HG02610 (cell line): ENCODE data around the gene NOL6.

Experiments
- ATAC-seq: cut with Tn5 transposase; IDR thresholded peaks from one replicate; pipeline ENCODE4 v1.9.1; 2021; ENCODE audit warnings: mild to moderate bottlenecking, moderate library complexity; ENCODE audit not compliant: unreplicated experiment

NOL6 gene

GRCh38 chr9:33453286-33453860 lies 20.4 kb downstream of the NOL6 start:
- no peak for ATAC-seq

- ATAC-seq, result no peak
Observed at GRCh38 chr9:33452828-33453271, 20.9 kb downstream of the NOL6 start.

DNA sequence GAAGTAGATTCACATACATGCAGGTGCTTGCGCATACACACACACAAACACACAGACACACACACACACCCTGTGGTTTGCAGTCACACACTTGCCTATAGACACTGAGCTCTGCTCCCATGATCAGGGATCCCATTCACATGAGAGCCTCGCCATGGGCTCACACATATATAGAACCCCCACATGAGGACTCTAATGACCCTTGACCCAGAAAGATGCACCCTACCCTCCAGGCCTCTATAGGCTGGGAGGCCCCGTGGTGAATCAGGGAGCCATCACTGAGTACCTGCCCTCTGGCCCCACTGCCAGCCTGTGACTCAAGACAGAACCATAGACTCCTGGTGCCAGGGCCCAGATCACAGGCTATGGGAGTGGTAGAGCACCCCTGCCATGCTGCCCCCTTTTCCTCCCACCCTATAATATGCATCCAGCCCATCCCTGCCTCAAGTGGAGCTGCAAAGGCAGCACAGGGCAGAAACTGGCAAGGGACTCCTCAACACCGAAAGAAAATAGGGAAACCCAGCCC lies 23.0 kb downstream of the NOL6 start:
- no peak for ATAC-seq

GRCh38 chr9:33449715-33450114 lies 24.0 kb downstream of the NOL6 start:
- no peak for ATAC-seq

- no peak for ATAC-seq
Observed at GRCh38 chr9:33447799-33448553, 25.7 kb downstream of the NOL6 start.

- no peak for ATAC-seq
Observed at GRCh38 chr9:33446946-33447798, 26.6 kb downstream of the NOL6 start, which contains the start of gene AQP3. AQP3 (minus strand) TSS chr9:33447593; CDS start chr9:33447530, 63 bp downstream.

- peak; percentile 92 for ATAC-seq
Observed at GRCh38 chr9:33446240-33446945, 27.3 kb downstream of the NOL6 start.

DNA sequence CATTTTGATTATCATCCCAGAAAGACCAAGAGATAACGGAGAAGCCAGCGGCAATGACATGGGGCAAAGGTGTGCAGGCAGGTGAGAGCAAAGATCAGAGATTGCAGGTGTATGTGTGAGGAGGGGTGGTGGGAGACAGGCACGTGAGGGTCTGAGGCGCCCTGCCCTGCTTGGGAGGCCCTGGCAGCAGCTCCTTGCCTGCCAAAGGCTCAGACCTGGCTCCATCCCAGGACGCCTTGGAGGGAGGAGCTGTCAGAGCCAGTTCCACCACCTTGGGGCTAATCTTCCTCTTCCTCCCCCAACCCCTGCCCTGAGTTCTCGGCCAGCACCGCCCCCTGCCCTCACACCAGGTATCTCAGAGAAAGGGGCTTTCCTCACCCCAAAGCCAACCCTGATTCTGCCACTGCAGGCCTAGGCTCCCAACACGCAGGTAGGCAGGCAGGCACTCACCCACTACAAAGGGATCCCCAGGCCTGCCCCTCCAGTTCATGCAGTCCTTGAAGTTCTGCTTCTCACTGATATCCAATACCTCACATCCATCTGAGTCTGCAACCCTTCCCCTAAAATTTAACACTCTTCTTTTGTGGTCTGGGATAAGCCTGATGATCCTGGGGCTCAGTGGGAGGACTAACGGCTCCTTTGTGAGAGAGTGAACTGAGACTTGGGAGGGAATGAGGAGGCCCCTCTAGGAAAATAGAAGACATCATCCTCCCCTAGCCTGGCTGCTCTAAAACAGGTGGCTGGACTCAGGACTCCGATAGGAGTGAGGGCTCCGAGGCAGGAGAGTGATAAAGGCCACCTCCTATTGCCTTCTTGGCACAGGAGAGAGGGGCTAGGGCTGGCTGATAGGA lies 28.1 kb downstream of the NOL6 start:
- ATAC-seq, result no peak

- ATAC-seq, result no peak
Observed at GRCh38 chr9:33443464-33444154, 30.1 kb downstream of the NOL6 start.

DNA sequence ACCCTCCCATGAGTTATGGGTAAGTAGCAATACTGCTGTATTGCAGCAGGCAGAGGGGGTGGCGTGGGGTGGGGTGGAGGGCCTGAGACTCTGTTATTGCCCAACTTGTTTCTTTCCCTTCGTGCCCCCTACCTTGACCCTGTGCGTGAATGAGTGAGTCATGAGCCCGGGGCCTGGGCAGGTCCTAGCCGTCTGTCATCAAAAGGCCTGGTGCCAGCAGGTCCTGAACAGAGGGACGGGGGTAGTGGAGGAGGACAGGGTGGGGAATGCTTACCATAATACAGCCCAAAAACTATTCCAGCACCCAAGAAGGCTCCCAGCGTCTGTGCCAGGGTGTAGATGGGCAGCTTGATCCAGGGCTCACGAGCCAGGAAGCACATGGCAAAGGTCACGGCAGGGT lies 30.7 kb downstream of the NOL6 start:
- no peak for ATAC-seq

DNA sequence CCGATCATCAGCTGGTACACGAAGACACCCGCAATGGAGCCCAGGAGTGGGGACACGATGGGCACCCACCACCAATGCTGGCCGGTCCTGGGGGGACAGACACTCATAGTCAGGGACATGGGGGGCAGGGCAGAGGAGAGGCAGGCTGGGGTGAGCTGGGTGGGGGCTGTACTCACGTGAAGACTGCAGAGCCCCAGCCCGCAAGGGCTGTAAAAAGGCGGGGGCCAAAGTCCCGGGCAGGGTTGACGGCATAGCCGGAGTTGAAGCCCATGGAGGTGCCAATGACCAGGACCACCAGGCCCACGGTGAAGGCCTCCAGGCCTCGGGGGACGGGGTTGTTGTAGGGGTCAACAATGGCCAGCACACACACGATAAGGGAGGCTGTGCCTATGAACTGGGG lies 31.6 kb downstream of the NOL6 start:
- ATAC-seq, result no peak

GRCh38 chr9:33440609-33441008 lies 33.1 kb downstream of the NOL6 start:
- ATAC-seq, result no peak

DNA sequence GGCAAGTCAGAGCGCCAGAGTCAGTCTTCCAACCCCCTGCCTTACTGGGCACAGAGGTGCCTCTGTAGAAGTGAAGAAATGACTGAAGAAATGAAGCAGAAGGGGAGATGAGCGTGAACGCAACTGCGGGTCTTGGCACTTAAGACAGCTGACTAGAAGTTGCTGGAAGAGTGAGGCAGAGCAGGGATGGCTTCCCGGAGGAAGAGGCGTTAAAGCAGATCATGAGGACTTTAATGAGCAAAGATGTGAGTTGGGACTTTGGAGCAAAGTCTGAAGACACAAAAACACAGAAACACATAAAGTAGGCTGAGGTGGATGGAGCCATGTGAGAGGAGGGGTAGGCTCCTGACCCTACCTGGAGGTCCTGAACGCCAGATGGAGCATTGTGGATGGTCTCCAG lies 33.5 kb downstream of the NOL6 start:
- no peak for ATAC-seq

- ATAC-seq, result no peak
Observed at GRCh38 chr9:33439731-33440130, 34.0 kb downstream of the NOL6 start.

- no peak for ATAC-seq
Observed at GRCh38 chr9:33438926-33439680, 34.6 kb downstream of the NOL6 start.

DNA sequence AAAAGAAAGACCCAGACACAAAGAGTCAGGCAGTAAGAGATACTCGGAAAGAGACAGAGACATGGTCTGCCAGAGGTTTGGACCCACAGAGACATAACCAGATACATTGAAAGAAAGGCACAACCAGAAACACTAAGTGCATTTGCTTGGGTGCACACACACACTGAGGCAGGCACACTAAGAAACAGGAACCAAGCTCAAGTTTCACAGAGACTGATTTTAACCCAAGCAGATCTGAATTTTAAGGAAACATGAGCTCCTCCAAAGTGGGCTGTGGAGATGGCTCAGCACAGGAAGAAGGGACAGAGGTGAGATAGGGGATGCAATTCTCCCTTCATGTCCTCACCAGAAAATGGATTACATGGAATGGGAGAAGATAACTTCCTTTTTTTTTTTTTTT lies 35.8 kb downstream of the NOL6 start:
- ATAC-seq, result no peak

DNA sequence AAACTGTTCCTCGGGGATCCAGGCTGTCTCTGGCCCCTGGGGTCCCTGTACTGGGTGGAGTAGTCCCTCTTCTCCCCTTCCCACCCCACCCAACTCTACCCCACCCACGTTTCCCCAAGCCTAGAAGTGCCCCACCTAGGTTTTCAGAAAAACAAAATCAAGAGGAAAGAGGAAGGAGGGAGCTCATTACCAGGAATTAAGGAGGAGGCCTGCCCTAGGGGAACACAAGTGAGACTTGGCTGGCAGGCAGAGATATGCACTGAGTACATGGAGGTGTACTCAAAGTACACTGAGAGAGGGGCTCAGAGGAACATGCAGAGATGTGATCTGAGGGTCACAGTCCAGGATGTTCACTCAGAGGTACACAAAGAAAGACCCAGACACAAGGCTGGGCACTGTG lies 36.5 kb downstream of the NOL6 start:
- ATAC-seq, result no peak

DNA sequence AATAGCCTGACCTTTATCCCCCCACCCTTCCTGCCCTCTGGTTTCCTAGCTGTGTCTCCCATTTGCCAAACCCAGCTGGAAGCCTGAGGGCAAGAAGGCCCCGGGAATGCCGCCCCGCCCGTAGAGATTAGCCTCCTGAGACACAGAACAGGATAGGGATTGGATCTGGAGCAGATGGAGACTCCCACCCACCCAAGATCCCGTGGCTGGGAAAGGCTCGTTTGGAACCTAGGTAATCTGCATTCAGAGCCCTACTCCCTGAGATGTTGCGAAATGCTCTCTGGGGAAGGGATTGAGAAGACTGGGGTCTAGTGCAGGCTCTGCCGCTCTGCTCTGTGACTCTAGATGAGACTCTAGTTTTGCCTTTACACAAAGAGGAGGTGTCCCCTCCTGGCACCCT lies 37.3 kb downstream of the NOL6 start:
- no peak for ATAC-seq
